Sciatic nerve (tissue), 2 donors: ENCODE data around the gene FGD3. TPM values are rescaled to one million over a fixed set of nuclear protein-coding genes. Genes with fewer than 3 reads are reported as not detected.

Experiments used
- ATAC-seq: fragments of 200-7000 bp; cut with Tn5 transposase; one replicate; pipeline ENCODE4 v1.9.1; 2020; ENCODE audit warnings: mild to moderate bottlenecking, moderate library complexity
- DNase-seq: peaks from one replicate; pipeline ENCODE4 v3.0.0-alpha.2; 2020; ENCODE audit warnings: low spot score
- intact Hi-C: fragments of 100-400 bp; cut with DNase I; formaldehyde crosslinking; loops from one replicate; pipeline ENCODE4 v1.14.2; 2022
- total RNA-seq: library from RNA; stranded (reverse); fragmentation: NEBNext Ultra II Directional; extraction: Animal tissue kit (Norgen Biotek cat#: 25700); gene quantifications from one replicate; pipeline ENCODE4 v1.2.1, GENCODE V29; 2021
- donor health status: DM: no; HTN: no; CAD: no.
- donor health status: DM: no; HTN: no; CAD: no.

Gene FGD3
- total RNA-seq, 1 donor from 2014 or later: 11.1 TPM

GRCh38 chr9:92954049-92954861 is 6.9 kb downstream of the FGD3 start:
- DNase-seq (no peak), ATAC-seq (no peak)
- intact Hi-C loops: no loop called here

GRCh38 chr9:92954886-92955285 is 7.6 kb downstream of the FGD3 start:
- intact Hi-C loops: no loop called here
- ATAC-seq: no peak

GRCh38 chr9:92960561-92961290 is 13.4 kb downstream of the FGD3 start:
- no peak for ATAC-seq
- DNase-seq: no peak
- intact Hi-C loops: no loop called here

More at GRCh38 chr9:92954886-92955285, 7.6 kb downstream of the FGD3 start:
- DNase-seq: no peak

GRCh38 chr9:92961627-92962302 is 14.4 kb downstream of the FGD3 start:
- ATAC-seq (no peak), DNase-seq (no peak)
- intact Hi-C loops: no loop called here

GRCh38 chr9:92962303-92962649 is 15.0 kb downstream of the FGD3 start:
- intact Hi-C loops: no loop called here
- no peak for DNase-seq

GRCh38 chr9:92962846-92963245 is 15.5 kb downstream of the FGD3 start:
- DNase-seq: no peak
- intact Hi-C loops: no loop called here
- ATAC-seq: no peak

More at GRCh38 chr9:92962303-92962649, 15.0 kb downstream of the FGD3 start:
- ATAC-seq: no peak

- ATAC-seq: peak; percentile 43
- DNase-seq: no peak
- intact Hi-C loops: no loop called here
These were observed 16.7 kb downstream of the FGD3 start for GRCh38 chr9:92963831-92964606.

- DNase-seq (no peak), ATAC-seq (peak; percentile 33)
- intact Hi-C loops: no loop called here
These were observed 17.3 kb downstream of the FGD3 start for GRCh38 chr9:92964607-92965060.

GRCh38 chr9:92965061-92965758 is 17.9 kb downstream of the FGD3 start:
- peak; percentile 42 for ATAC-seq
- intact Hi-C loops: no loop called here
- DNase-seq: no peak

GRCh38 chr9:92965759-92966517 is 18.6 kb downstream of the FGD3 start:
- peak; percentile 16 for ATAC-seq
- DNase-seq: no peak
- intact Hi-C loops: no loop called here

GRCh38 chr9:92966518-92966800 is 19.1 kb downstream of the FGD3 start:
- intact Hi-C loops: no loop called here
- DNase-seq (no peak), ATAC-seq (no peak)

- no peak for ATAC-seq
- DNase-seq: no peak
These were observed 20.8 kb downstream of the FGD3 start for GRCh38 chr9:92968081-92968480.

GRCh38 chr9:92969516-92970466 is 22.5 kb downstream of the FGD3 start:
- intact Hi-C loops: no loop called here
- DNase-seq: no peak
- no peak for ATAC-seq

More at GRCh38 chr9:92968081-92968480, 20.8 kb downstream of the FGD3 start:
- intact Hi-C loops: no loop called here

- no peak for ATAC-seq
- intact Hi-C loops: no loop called here
- DNase-seq: no peak
These were observed 23.2 kb downstream of the FGD3 start for GRCh38 chr9:92970467-92970923.

- intact Hi-C loops: no loop called here
- DNase-seq (no peak), ATAC-seq (no peak)
These were observed 23.8 kb downstream of the FGD3 start for GRCh38 chr9:92971121-92971520.

- no peak for ATAC-seq
- intact Hi-C loops: no loop called here
- DNase-seq: no peak
These were observed 24.5 kb downstream of the FGD3 start for GRCh38 chr9:92971776-92972175.

GRCh38 chr9:92973700-92974099 is 26.4 kb downstream of the FGD3 start:
- ATAC-seq (no peak), DNase-seq (no peak)
- intact Hi-C loops: no loop called here
